Uterus (tissue), 4 donors: ENCODE results near the gene WDR59. TPM values are rescaled to one million over a fixed set of nuclear protein-coding genes. Genes with fewer than 3 reads are reported as not detected.
"Not testable (repeated sequence)": the region's sequence is repeated elsewhere in the genome, so short reads cannot be mapped to it uniquely, and the experiment has no call there.

ENCODE experiments used
- DNase-seq, 2 donors: peaks; one replicate each; pipeline ENCODE4 v3.0.0-alpha.2; 2019 to 2020
- H3K27ac ChIP-seq, 2 donors: fragments of 200-600 bp; sonication (generic); 1 replicate in 1 of 2; 2 replicates in 1 of 2; pipeline ENCODE4 v1.5.1; 2016 to 2018
- H3K27me3 ChIP-seq, 2 donors: fragments of 200-600 bp; sonication (generic); one replicate each; pipeline ENCODE4 v1.5.1; 2018 to 2019; ENCODE audit warnings: control low read depth in 1 of 2
- H3K36me3 ChIP-seq, 2 donors: fragments of 200-600 bp; sonication (generic); one replicate each; pipeline ENCODE4 v1.5.1; 2019; ENCODE audit warnings: control low read depth in 1 of 2
- H3K4me1 ChIP-seq, 2 donors: fragments of 200-600 bp; sonication (generic); one replicate each; pipeline ENCODE4 v1.5.1; 2018 to 2019; ENCODE audit warnings: control low read depth in 1 of 2
- H3K4me3 ChIP-seq, 2 donors: fragments of 200-600 bp; sonication (generic); 1 replicate in 1 of 2; 2 replicates in 1 of 2; pipeline ENCODE4 v1.5.1; 2018 to 2019; ENCODE audit warnings: mild to moderate bottlenecking in 1 of 2
- H3K9me3 ChIP-seq, 2 donors: fragments of 200-600 bp; sonication (generic); one replicate each; pipeline ENCODE4 v1.5.1; 2019; ENCODE audit warnings: control low read depth in 1 of 2
- POLR2A ChIP-seq, 2 donors: fragments of 450-650 bp; IDR thresholded peaks; one replicate each; pipeline ENCODE4 v1.6.1; 2016; ENCODE audit warnings: antibody characterized with exemption in 2 of 2, mild to moderate bottlenecking in 1 of 2, moderate library complexity in 1 of 2
- intact Hi-C: fragments of 100-400 bp; cut with DNase I; formaldehyde crosslinking; loops from one replicate; pipeline ENCODE4 v1.15.1; 2023; ENCODE audit warnings: low total_unique reads
- total RNA-seq, 4 donors: library from RNA; depleted of rRNA in 3 of 4; stranded (reverse); fragments of >200 nt in 3 of 4; gene quantifications; one replicate each; pipeline versions ENCODE4 v1.1.0 to v1.2.4, GENCODE V29; 2014 to 2023
- TF ChIP-seq, protein P1 (sequence below), 4 experiments: fragments of 200-600 bp in 2 of 4; fragments of 450-650 bp in 2 of 4; sonication (generic) in 2 of 4; IDR thresholded peaks; one replicate each; pipeline ENCODE4 v1.5.1; 2016 to 2019; ENCODE audit warnings: antibody characterized with exemption in 4 of 4, mild to moderate bottlenecking in 2 of 4, moderate library complexity in 1 of 4
- donor health status: DM: yes; HTN: yes; CAD: no.

Gene WDR59
- total RNA-seq, 4 donors from 2014 or later: 37.1 to 103 (median 65.0) TPM

- Histone ChIP-seq H3K9me3 (no peaks in the 10 kb centered on the region), H3K4me3 (no peak overlapping the region), H3K4me1 (no peaks in the 10 kb centered on the region), H3K36me3 (no peaks in the 10 kb centered on the region), H3K27ac (no peak overlapping the region), H3K27me3 (no peaks in the 10 kb centered on the region)
- intact Hi-C loops: no loop called here
- TF ChIP-seq, protein P1, sequence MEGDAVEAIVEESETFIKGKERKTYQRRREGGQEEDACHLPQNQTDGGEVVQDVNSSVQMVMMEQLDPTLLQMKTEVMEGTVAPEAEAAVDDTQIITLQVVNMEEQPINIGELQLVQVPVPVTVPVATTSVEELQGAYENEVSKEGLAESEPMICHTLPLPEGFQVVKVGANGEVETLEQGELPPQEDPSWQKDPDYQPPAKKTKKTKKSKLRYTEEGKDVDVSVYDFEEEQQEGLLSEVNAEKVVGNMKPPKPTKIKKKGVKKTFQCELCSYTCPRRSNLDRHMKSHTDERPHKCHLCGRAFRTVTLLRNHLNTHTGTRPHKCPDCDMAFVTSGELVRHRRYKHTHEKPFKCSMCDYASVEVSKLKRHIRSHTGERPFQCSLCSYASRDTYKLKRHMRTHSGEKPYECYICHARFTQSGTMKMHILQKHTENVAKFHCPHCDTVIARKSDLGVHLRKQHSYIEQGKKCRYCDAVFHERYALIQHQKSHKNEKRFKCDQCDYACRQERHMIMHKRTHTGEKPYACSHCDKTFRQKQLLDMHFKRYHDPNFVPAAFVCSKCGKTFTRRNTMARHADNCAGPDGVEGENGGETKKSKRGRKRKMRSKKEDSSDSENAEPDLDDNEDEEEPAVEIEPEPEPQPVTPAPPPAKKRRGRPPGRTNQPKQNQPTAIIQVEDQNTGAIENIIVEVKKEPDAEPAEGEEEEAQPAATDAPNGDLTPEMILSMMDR (IDR thresholded peaks at IDR 0.05): no peak
- no peak for DNase-seq
Observed at GRCh38 chr16:74846714-74847113, 138.2 kb downstream of the WDR59 start.

- DNase-seq: no peak
- intact Hi-C loops: no loop called here
- TF ChIP-seq, protein P1 (IDR thresholded peaks at IDR 0.05): no peak
- TF ChIP-seq POLR2A (IDR thresholded peaks at IDR 0.05): no peak
- Histone ChIP-seq H3K27ac (no peak overlapping the region), H3K4me3 (no peak overlapping the region), H3K27me3 (no peaks in the 10 kb centered on the region), H3K4me1 (no peaks in the 10 kb centered on the region), H3K36me3 (no peaks in the 10 kb centered on the region), H3K9me3 (no peaks in the 10 kb centered on the region)
Observed at GRCh38 chr16:74844041-74844980, 140.6 kb downstream of the WDR59 start.

DNA sequence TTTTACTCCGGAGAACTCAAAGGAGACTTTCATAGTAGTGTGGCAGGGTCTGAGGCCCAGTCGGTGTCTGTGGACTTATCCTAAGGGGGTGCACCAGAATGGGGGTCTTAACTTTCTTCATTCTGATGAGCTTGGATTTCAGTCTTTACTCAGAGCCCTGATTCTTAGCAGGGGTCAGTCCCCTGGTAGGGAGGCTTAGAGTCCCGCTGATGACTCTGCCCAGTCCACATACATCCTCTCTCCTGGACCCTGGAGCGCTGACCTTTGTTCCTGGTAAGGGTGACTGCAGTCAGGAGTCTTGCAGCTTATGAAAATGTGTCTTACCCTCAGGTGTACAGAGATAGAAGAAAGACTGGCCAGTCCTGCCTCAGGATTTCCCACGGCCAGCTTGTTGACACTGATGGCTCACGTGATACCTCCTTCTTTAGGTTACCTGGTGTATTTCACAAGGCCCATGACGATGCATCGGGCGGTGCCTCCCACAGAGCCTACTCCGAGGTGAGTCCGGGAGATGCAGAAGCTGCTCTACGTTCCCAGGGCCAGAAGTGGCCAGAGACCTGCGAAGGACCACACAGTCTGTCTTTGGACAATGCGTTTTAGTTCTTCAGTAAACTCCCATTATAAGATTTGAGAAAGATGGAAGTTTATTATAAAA lies 141.4 kb downstream of the WDR59 start:
- H3K27me3 ChIP-seq, H3K9me3 ChIP-seq, intact Hi-C loops, H3K4me3 ChIP-seq, H3K36me3 ChIP-seq, DNase-seq, H3K4me1 ChIP-seq, H3K27ac ChIP-seq: not testable (repeated sequence)

DNA sequence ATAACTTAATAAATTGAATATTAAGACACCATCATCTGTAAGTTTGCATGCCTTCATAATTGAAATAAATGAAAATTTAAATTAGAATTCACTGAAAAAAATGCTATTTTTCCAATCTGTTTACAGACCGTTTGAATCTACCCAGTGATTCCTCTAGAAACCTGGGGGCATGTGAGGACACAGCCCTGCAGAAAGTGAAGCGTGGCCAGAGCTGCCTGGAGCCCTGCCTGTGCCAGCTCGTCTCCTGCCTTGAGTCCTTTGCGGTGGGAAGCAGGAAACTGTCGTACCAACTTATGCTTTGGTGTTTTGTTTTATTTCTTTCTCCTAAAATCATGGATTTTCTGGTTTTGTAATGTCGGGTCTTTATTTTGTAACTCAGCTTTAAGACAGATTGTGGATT lies 142.5 kb downstream of the WDR59 start:
- no peaks in the 10 kb centered on the region for H3K4me1 ChIP-seq
- no peak overlapping the region for H3K27ac ChIP-seq
- H3K4me3 ChIP-seq: no peak overlapping the region
- DNase-seq: no peak
- H3K9me3 ChIP-seq: no peaks in the 10 kb centered on the region
- no peaks in the 10 kb centered on the region for H3K27me3 ChIP-seq
- no peaks in the 10 kb centered on the region for H3K36me3 ChIP-seq
- no peak for TF ChIP-seq POLR2A (IDR thresholded peaks at IDR 0.05)
- TF ChIP-seq, protein P1 (IDR thresholded peaks at IDR 0.05): no peak
- intact Hi-C loops: no loop called here

- no peaks in the 10 kb centered on the region for H3K9me3 ChIP-seq
- H3K4me3 ChIP-seq: no peak overlapping the region
- H3K4me1 ChIP-seq: no peaks in the 10 kb centered on the region
- no peak overlapping the region for H3K27ac ChIP-seq
- TF ChIP-seq, protein P1 (IDR thresholded peaks at IDR 0.05): no peak
- TF ChIP-seq POLR2A (IDR thresholded peaks at IDR 0.05): no peak
- DNase-seq: no peak
- intact Hi-C loops: no loop called here
- no peaks in the 10 kb centered on the region for H3K27me3 ChIP-seq
- H3K36me3 ChIP-seq: no peaks in the 10 kb centered on the region
Observed at GRCh38 chr16:74841904-74842303, 143.0 kb downstream of the WDR59 start.
